SK-N-SH (cell line): ENCODE data around the gene ACAP1. TPM values are rescaled to one million over a fixed set of nuclear protein-coding genes. Genes with fewer than 3 reads are reported as not detected.
A peak's percentile ranks its signal among the peaks of the same experiment; 100 is the strongest.

ENCODE experiments used
- CTCF ChIA-PET: fragments of 300-600, 350-600 bp; formaldehyde crosslinking; extraction: SDS; loops from one replicate; lab custom pipeline; 2021; lab: Yijun Ruan, JAX
- POLR2A ChIA-PET: fragments of 350-600 bp; sonication (Branson Sonifier 250); formaldehyde crosslinking; extraction: SDS; loops from one replicate; lab custom pipeline; 2020; ENCODE audit warnings: antibody characterized with exemption, inconsistent platforms; lab: Yijun Ruan, JAX
- DNase-seq: peaks from one replicate; pipeline ENCODE4 v3.0.0; 2012
- H2AFZ ChIP-seq: fragments of 200-600 bp; sonication (generic); 2 replicates; pipeline ENCODE4 v1.8.1; 2016; ENCODE audit warnings: antibody characterized with exemption, mild to moderate bottlenecking, low read depth
- H3F3A ChIP-seq: fragments of 200-600 bp; sonication (generic); replicated peaks from 2 replicates; pipeline ENCODE3; 2016; ENCODE audit warnings: antibody characterized with exemption, mild to moderate bottlenecking; ENCODE audit not compliant: insufficient read depth
- H3K27ac ChIP-seq, 2 experiments: fragments of 200-500 bp in 1 of 2; fragments of 200-600 bp in 1 of 2; sonication (Bioruptor generic) in 1 of 2; sonication (generic), shearing (Covaris generic) in 1 of 2; 2 replicates each; pipeline versions ENCODE4 v1.5.1 to v1.6.1; 2014 to 2016; ENCODE audit warnings: low read depth in 2 of 2, inconsistent platforms in 1 of 2, low read length in 1 of 2, mild to moderate bottlenecking in 1 of 2, mixed read lengths in 1 of 2
- H3K27me3 ChIP-seq: fragments of 200-600 bp; sonication (generic), shearing (Covaris generic); 2 replicates; pipeline ENCODE4 v1.6.1; 2016; ENCODE audit warnings: mixed run types; ENCODE audit not compliant: insufficient read depth
- H3K36me3 ChIP-seq, 2 experiments: fragments of 200-500 bp in 1 of 2; fragments of 200-600 bp in 1 of 2; sonication (Bioruptor generic) in 1 of 2; sonication (generic) in 1 of 2; replicated peaks in 1 of 2; 2 replicates each; pipeline versions ENCODE3 to v1.5.1; 2014 to 2016; ENCODE audit warnings: low read length in 1 of 2, mild to moderate bottlenecking in 1 of 2; ENCODE audit not compliant: insufficient read depth in 2 of 2, control insufficient read depth in 1 of 2
- H3K4me1 ChIP-seq, 2 experiments: fragments of 200-500 bp in 1 of 2; fragments of 200-600 bp in 1 of 2; sonication (Bioruptor generic) in 1 of 2; sonication (generic), shearing (Covaris generic) in 1 of 2; 2 replicates each; pipeline versions ENCODE4 v1.5.1 to v1.6.1; 2014 to 2016; ENCODE audit warnings: low read depth in 1 of 2, low read length in 1 of 2, mixed run types in 1 of 2; ENCODE audit not compliant: insufficient read depth in 2 of 2, control insufficient read depth in 1 of 2
- H3K4me2 ChIP-seq: fragments of 200-600 bp; sonication (generic), shearing (Covaris generic); 2 replicates; pipeline ENCODE4 v1.6.1; 2017; ENCODE audit warnings: mixed run types
- H3K4me3 ChIP-seq, 2 experiments: fragments of 200-500 bp in 1 of 2; fragments of 200-600 bp in 1 of 2; sonication (Bioruptor generic) in 1 of 2; sonication (generic), shearing (Covaris generic) in 1 of 2; 2 replicates each; pipeline versions ENCODE4 v1.5.1 to v1.8.1; 2014 to 2016; ENCODE audit warnings: low read depth in 2 of 2, inconsistent platforms in 1 of 2, low read length in 1 of 2, mild to moderate bottlenecking in 1 of 2, mixed read lengths in 1 of 2, moderate library complexity in 1 of 2
- H3K79me2 ChIP-seq: fragments of 200-600 bp; sonication (generic); 2 replicates; pipeline ENCODE4 v1.8.1; 2017; ENCODE audit warnings: mild to moderate bottlenecking; ENCODE audit not compliant: insufficient read depth
- H3K9ac ChIP-seq: fragments of 200-600 bp; sonication (generic); 2 replicates; pipeline ENCODE4 v1.6.1; 2017; ENCODE audit warnings: mixed run types
- H3K9me2 ChIP-seq: fragments of 200-600 bp; sonication (generic); 2 replicates; pipeline ENCODE4 v1.6.1; 2017; ENCODE audit warnings: mixed run types
- H3K9me3 ChIP-seq: fragments of 200-600 bp; sonication (generic); 2 replicates; pipeline ENCODE4 v1.6.1; 2017; ENCODE audit warnings: mixed run types, mild to moderate bottlenecking, moderate library complexity
- H4K20me1 ChIP-seq: fragments of 200-600 bp; sonication (generic); 2 replicates; pipeline ENCODE4 v1.6.1; 2017; ENCODE audit warnings: mild to moderate bottlenecking, mixed run types; ENCODE audit not compliant: insufficient read depth
- CHD2 ChIP-seq: fragments of 150-350 bp; IDR thresholded peaks from 2 replicates; pipeline ENCODE4 v1.6.1; 2018; ENCODE audit warnings: low read length; ENCODE audit not compliant: partially characterized antibody
- CTCF ChIP-seq: fragments of 200-600 bp; sonication (generic); IDR thresholded peaks from 2 replicates; pipeline ENCODE4 v1.6.1; 2017; ENCODE audit warnings: antibody characterized with exemption, mild to moderate bottlenecking, moderate library complexity
- ELF1 ChIP-seq: IDR thresholded peaks from 2 replicates; pipeline ENCODE4 v1.4.0; 2012
- EP300 ChIP-seq, 2 experiments: IDR thresholded peaks; 2 replicates each; pipeline versions ENCODE4 v1.4.0 to v1.6.1; 2012; ENCODE audit warnings: borderline replicate concordance in 1 of 2, low read depth in 1 of 2, low read length in 1 of 2
- EZH2phosphoT487 ChIP-seq: fragments of 200-600 bp; sonication (generic); IDR thresholded peaks from 2 replicates; pipeline ENCODE4 v1.6.1; 2017; ENCODE audit warnings: low read depth, mixed run types, mild to moderate bottlenecking, antibody characterized with exemption, moderate library complexity, borderline replicate concordance
- FOSL2 ChIP-seq: IDR thresholded peaks from 2 replicates; pipeline ENCODE4 v1.4.0; 2012; ENCODE audit warnings: low read depth, mild to moderate bottlenecking, moderate library complexity, borderline replicate concordance
- IRF3 ChIP-seq: fragments of 150-350 bp; IDR thresholded peaks from 2 replicates; pipeline ENCODE4 v1.6.1; 2016; ENCODE audit warnings: mild to moderate bottlenecking, low read depth, low read length
- MEF2A ChIP-seq: IDR thresholded peaks from 2 replicates; pipeline ENCODE4 v1.4.0; 2012; ENCODE audit warnings: low read depth, borderline replicate concordance
- MXI1 ChIP-seq: IDR thresholded peaks from 2 replicates; pipeline ENCODE4 v1.6.1; 2012; ENCODE audit warnings: mild to moderate bottlenecking, low read depth, low read length, improper control_type of control experiment
- PBX3 ChIP-seq: IDR thresholded peaks from 2 replicates; pipeline ENCODE4; 2012
- RAD21 ChIP-seq: IDR thresholded peaks from 2 replicates; pipeline ENCODE4 v1.6.1; 2012; ENCODE audit warnings: mild to moderate bottlenecking, low read length
- RCOR1 ChIP-seq: fragments of 150-350 bp; IDR thresholded peaks from 2 replicates; pipeline ENCODE4 v1.6.1; 2017; ENCODE audit warnings: antibody characterized with exemption, low read length
- SIN3A ChIP-seq: IDR thresholded peaks from 2 replicates; pipeline ENCODE4 v1.6.1; 2012; ENCODE audit warnings: low read depth, mild to moderate bottlenecking, low read length, moderate library complexity, borderline replicate concordance
- SMC3 ChIP-seq: IDR thresholded peaks from 2 replicates; pipeline ENCODE4 v1.6.1; 2012; ENCODE audit warnings: low read depth, low read length, improper control_type of control experiment
- TEAD4 ChIP-seq: IDR thresholded peaks from 2 replicates; pipeline ENCODE4 v1.4.0; 2012; ENCODE audit warnings: mild to moderate bottlenecking, borderline replicate concordance; ENCODE audit not compliant: insufficient read depth
- YY1 ChIP-seq: IDR thresholded peaks from 2 replicates; pipeline ENCODE4 v1.4.0; 2012; ENCODE audit warnings: low read depth, mild to moderate bottlenecking
- WGBS: methylation state at CpG from one replicate; pipeline ENCODE4 v1.1.6; 2017; ENCODE audit warnings: low lambda C conversion rate; 5-methylcytosine and 5-hydroxymethylcytosine counted together
- polyA plus RNA-seq, 3 experiments: library from polyadenylated mRNA; depleted of rRNA; stranded (reverse); fragments of >200 nt; gene quantifications; 2 replicates each; pipeline ENCODE4 v1.2.3, GENCODE V29; 2012

The ACAP1 gene
- polyA plus RNA-seq, 1 of the 3 experiments (the other 2 are of a cell fraction): 0.71 TPM

GRCh38 chr17:7348478-7349242 lies 12.3 kb downstream of the ACAP1 start:
- Histone ChIP-seq H3K9me2 (no peaks in the 10 kb centered on the region), H2AFZ (no peak overlapping the region), H3F3A (peaks cover 18% of the 10 kb centered on the region), H3K4me1 (peaks cover 15 to 27% of the 10 kb centered on the region in 2 experiments; a peak in 2 of 4 replicates), H3K9ac (no peak overlapping the region), H3K9me3 (no peaks in the 10 kb centered on the region), H3K36me3 (no peaks in the 10 kb centered on the region), H3K27ac (no peak overlapping the region), H4K20me1 (no peaks in the 10 kb centered on the region; the same call in 1 of the 2 replicates), H3K79me2 (peaks cover 28% of the 10 kb centered on the region), H3K4me3 (no peak overlapping the region), H3K4me2 (peak overlapping the region; percentile 100; the same call in 1 of the 2 replicates), H3K27me3 (peaks cover 2% of the 10 kb centered on the region; the same call in 1 of the 2 replicates)
- TF ChIP-seq FOSL2 (no peak), MXI1 (no peak), TEAD4 (no peak), YY1 (no peak), CTCF (no peak), EP300 (IDR thresholded peaks at IDR 0.05; ENCODE audit: borderline replicate concordance in 1 of 2, low read depth in 1 of 2, low read length in 1 of 2) (no peak), RAD21 (no peak), IRF3 (no peak), PBX3 (no peak), MEF2A (no peak), RCOR1 (no peak), EZH2phosphoT487 (no peak), SMC3 (no peak), CHD2 (no peak), SIN3A (no peak), ELF1 (no peak)
- WGBS: 86% methylated on average over 19 of the region's 19 CpGs
- DNase-seq: no peak
- ChIA-PET POLR2A (no interaction called here), CTCF (interaction anchor here (0.8 to 4.8 kb wide), 13 partner anchors 7 to 303 kb away, joined by 3 to 25 read pairs (median 4); partner anchors contain the start of genes ACAP1, NEURL4, SENP3 and SLC2A4)
